Measurements from ENCODE around the gene PYGM. TPM values are rescaled to one million over a fixed set of nuclear protein-coding genes. Genes with fewer than 3 reads are reported as not detected.

The PYGM gene
- total and polyA plus RNA-seq, 2 experiments from 2014 or later: 244 to 246 TPM

DNA sequence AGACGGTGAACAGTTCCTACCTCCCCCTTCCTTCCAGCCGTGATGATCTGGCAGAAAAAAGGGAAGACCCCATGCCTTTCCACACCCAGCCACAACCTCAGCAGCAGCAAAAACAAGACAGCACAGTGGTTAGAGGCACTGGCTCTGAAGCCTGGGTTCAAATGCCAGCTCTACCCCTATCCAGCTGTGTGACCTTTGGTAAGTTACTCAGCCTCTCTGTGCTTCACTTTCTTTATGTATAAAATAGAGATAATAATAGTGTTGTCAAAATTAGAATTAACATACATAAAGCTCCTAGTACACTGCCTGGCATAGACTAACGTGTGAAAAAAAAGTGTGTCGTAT lies 41.0 kb downstream of the PYGM start:
- no peak for DNase-seq (ENCODE audit: low read depth in 1 of 2, low spot score in 1 of 2)

DNA sequence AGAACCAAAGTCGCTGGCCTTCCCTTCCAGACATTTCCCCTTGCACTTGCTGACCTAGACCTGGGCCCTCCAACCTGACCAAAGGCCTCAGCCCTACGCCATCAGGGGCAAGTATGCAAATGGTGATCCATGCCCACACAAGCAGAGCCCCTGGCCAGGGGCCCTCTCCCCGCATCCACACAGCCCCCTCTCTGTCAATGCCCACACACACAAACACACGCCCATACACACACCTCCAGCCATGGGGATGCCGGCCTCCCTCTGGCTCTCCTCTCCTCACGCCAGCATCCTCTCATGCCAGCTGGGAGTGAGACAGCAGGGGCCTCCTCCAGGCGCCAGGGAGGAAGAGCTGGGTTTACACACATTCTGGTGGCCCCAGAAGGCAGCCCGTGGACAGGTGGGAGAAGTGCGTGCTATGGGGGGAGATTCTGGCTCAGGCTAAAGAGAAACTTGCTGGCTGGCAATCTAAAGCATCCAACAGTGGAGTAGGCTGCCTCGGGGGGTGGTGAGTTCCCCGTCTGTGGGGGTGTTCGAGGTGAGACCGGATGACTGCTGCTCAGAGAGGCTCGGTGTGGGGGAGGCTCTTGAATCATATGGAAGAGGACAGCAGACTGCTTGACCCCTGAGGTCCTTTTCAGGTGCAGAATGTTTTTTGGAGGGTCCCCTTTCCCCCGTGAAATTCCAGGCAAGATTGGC lies 41.5 kb downstream of the PYGM start:
- Histone ChIP-seq H3K4me1 (ENCODE audit: low read depth) (no peaks in the 10 kb centered on the region), H3K36me3 (no peaks in the 10 kb centered on the region), H3K9me3 (ENCODE audit: low read depth) (no peaks in the 10 kb centered on the region), H3K27me3 (peaks cover 97% of the 10 kb centered on the region), H3K4me3 (no peak overlapping the region), H3K27ac (no peak overlapping the region)
- TF ChIP-seq, protein P1, sequence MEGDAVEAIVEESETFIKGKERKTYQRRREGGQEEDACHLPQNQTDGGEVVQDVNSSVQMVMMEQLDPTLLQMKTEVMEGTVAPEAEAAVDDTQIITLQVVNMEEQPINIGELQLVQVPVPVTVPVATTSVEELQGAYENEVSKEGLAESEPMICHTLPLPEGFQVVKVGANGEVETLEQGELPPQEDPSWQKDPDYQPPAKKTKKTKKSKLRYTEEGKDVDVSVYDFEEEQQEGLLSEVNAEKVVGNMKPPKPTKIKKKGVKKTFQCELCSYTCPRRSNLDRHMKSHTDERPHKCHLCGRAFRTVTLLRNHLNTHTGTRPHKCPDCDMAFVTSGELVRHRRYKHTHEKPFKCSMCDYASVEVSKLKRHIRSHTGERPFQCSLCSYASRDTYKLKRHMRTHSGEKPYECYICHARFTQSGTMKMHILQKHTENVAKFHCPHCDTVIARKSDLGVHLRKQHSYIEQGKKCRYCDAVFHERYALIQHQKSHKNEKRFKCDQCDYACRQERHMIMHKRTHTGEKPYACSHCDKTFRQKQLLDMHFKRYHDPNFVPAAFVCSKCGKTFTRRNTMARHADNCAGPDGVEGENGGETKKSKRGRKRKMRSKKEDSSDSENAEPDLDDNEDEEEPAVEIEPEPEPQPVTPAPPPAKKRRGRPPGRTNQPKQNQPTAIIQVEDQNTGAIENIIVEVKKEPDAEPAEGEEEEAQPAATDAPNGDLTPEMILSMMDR (IDR thresholded peaks at IDR 0.05; ENCODE audit: low read depth, low read length): no peak
- DNase-seq (ENCODE audit: low read depth in 1 of 2, low spot score in 1 of 2): no peak

More for the DNA sequence above, 41.0 kb downstream of the PYGM start:
- H3K4me3 ChIP-seq: no peak overlapping the region
- TF ChIP-seq, protein P1 (IDR thresholded peaks at IDR 0.05; ENCODE audit: low read depth, low read length): no peak
- H3K27ac ChIP-seq: no peak overlapping the region
- no peaks in the 10 kb centered on the region for H3K4me1 ChIP-seq (ENCODE audit: low read depth)
- no peaks in the 10 kb centered on the region for H3K9me3 ChIP-seq (ENCODE audit: low read depth)
- peaks cover 92% of the 10 kb centered on the region for H3K27me3 ChIP-seq
- H3K36me3 ChIP-seq: no peaks in the 10 kb centered on the region

DNA sequence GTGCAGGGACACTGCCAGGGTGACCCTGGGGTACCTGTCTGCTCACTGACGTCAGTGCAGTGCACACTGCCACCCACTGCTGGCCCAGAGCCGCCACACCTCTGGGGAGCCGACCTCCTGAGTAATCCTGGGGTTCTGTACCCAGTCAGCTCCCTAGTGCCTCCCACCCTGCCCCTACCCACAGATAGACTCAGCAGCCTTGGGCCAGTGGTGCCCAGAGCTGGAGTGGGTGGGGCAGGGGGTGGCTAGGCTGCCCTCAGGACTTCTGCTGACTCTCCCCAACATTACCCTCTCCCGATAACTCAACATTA lies 42.6 kb downstream of the PYGM start:
- Histone ChIP-seq H3K9me3 (ENCODE audit: low read depth) (no peaks in the 10 kb centered on the region), H3K36me3 (no peaks in the 10 kb centered on the region), H3K4me1 (ENCODE audit: low read depth) (no peaks in the 10 kb centered on the region), H3K27me3 (peaks cover 99% of the 10 kb centered on the region), H3K27ac (no peak overlapping the region), H3K4me3 (no peak overlapping the region)
- TF ChIP-seq, protein P1 (IDR thresholded peaks at IDR 0.05; ENCODE audit: low read depth, low read length): no peak
- DNase-seq (ENCODE audit: low read depth in 1 of 2, low spot score in 1 of 2): no peak

DNA sequence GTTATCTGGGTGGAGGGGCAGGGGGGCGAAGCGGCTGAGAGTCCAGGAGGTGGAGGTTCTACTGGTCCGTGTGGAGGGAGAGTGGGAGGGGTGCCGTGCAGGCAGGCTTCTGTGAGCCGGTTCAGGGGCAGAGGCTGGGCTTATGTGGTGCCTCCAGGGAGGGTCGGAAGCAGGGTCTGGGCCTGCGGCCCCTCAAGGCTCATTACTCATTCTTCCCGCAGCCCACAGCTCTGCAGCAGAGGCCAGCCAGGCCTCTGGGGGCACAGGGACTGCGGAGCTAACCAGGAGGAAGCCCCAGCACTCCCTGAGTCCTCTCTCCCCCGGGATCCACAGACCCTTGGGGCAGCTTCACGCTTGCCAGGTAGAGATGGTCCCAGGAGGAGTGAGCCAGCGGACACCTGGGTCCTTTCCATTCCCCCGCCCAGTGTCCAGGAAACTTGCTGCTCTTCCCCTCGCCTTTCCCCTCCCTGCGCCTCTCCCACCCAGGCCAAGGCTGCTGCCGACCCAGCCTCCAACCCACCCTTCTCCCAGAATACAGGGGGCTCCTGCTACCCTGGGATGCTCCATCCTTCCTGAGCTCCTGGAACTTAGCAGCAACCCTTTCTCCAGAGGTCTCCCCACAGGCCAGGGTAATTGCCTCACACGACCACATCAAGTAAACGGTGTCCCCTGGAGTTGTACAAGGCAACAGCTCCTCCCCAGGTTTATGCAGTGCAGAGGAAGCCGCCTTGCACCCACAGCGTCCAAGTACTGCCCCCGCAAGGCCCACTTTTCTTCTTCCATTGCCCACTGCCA lies 43.1 kb downstream of the PYGM start:
- peaks cover 99% of the 10 kb centered on the region for H3K27me3 ChIP-seq
- H3K9me3 ChIP-seq (ENCODE audit: low read depth): no peaks in the 10 kb centered on the region
- H3K27ac ChIP-seq: no peak overlapping the region
- no peaks in the 10 kb centered on the region for H3K4me1 ChIP-seq (ENCODE audit: low read depth)
- no peak for DNase-seq (ENCODE audit: low read depth in 1 of 2, low spot score in 1 of 2)
- TF ChIP-seq, protein P1 (IDR thresholded peaks at IDR 0.05; ENCODE audit: low read depth, low read length): no peak
- no peaks in the 10 kb centered on the region for H3K36me3 ChIP-seq
- H3K4me3 ChIP-seq: no peak overlapping the region

DNA sequence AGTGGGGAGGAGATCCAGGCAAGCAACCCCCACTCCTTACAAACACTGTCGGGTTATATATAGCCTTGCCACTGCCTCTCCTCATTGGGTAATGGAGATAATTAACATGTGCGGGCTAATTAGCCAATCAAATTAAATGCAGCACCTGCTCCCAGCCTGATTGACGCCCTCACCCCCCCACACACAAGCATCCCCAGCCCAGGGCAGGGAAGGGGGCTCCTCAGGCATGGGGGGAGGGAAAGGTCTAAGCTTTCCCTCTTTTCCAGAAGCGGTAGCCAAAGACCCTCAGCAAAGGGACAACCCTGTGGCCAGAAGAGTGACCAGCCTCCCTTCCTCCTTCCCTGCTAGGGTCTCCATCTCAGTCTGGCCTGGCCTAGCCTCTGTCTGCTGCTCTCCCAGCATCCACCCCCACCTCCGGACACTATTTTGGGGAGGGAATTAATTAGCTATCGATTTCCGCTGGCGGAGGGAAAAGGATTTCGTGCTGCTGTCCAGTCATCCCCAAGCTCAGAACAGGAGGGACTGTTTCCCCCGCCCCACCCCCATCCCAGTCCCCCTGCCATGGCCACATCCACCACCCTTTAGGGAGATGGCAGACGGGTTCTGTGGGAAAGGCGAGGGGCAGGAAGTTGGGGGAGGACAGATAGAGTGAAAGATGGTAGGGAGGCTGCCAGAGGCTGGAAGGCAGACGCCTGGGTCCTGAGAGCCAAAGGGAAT lies 43.9 kb downstream of the PYGM start:
- H3K4me3 ChIP-seq: no peak overlapping the region
- DNase-seq (ENCODE audit: low read depth in 1 of 2, low spot score in 1 of 2): no peak
- no peak overlapping the region for H3K27ac ChIP-seq
- H3K27me3 ChIP-seq: peaks cover 99% of the 10 kb centered on the region
- H3K9me3 ChIP-seq (ENCODE audit: low read depth): no peaks in the 10 kb centered on the region
- H3K4me1 ChIP-seq (ENCODE audit: low read depth): peaks cover 2% of the 10 kb centered on the region
- TF ChIP-seq, protein P1 (IDR thresholded peaks at IDR 0.05; ENCODE audit: low read depth, low read length): no peak
- no peaks in the 10 kb centered on the region for H3K36me3 ChIP-seq

Data from cardiac muscle cell (in vitro differentiated cells and primary cell).